Esophagus mucosa (tissue), 1 donor: ENCODE results near the gene SPTBN1. TPM values are rescaled to one million over a fixed set of nuclear protein-coding genes. Genes with fewer than 3 reads are reported as not detected.
A peak's percentile ranks its signal among the peaks of the same experiment; 100 is the strongest.

Experiments used
- ATAC-seq: fragments of 200-7000 bp; cut with Tn5 transposase; one replicate; pipeline ENCODE4 v1.9.1; 2020
- total RNA-seq: library from RNA; stranded (reverse); gene quantifications from one replicate; pipeline ENCODE4 v1.2.4, GENCODE V29; 2023
- donor health status: DM: yes; HTN: yes; CAD: no.

The SPTBN1 gene
- total RNA-seq, 1 donor from 2014 or later, result 77.2 TPM

DNA sequence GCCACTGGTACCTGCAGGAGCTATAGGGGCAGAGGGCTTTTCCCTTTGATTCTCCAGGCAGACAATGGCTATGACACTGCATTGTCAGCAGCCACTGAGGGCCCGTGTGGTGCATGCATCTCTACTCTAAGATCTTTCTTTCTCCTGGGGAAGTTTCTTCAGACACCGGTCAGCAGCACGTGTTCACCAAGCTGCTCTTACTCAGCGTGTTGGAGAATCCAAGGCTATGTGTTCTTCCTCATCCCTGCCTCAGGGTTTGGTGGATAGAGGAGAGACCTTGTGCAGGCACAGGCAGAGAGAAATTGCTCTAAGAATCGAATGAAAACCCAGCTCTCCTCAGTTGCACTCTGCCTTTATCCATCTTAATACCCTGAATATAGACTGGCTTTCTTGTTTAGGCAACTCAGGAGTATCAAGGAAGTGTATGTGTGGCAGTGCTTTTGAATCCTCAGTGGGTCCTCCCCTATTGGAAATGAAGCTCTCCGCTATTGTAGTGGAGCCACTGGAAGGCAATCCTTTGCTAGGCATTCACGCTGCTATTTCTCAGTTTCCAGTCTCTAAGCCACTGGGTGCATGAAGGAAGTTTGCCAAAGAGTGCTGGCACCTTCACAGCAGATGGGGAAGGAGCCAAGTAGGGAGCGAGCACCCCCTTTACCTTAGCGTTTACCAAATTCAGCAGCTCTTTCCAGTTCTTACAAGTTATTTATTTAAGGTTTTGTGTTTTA, 180.4 kb downstream of the SPTBN1 start:
- no peak for ATAC-seq

DNA sequence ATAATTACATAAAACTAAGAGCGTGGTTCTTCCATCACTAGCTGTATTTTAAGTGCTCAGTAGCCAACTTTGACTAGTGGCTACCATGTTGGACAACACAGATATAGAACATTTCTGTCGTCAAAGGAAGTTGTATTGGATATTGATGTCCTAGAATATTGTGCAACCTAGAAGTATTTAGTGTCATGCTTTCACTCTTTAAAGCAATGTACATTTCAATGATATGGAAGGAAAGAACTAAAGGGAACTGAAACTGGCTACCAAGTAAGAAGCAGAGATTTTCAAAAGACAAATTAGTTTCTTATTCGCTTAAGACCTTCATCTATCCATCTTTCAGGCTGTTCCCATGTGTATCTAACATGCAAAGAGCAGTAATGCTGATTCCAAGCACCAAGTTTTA, 182.0 kb downstream of the SPTBN1 start:
- no peak for ATAC-seq

DNA sequence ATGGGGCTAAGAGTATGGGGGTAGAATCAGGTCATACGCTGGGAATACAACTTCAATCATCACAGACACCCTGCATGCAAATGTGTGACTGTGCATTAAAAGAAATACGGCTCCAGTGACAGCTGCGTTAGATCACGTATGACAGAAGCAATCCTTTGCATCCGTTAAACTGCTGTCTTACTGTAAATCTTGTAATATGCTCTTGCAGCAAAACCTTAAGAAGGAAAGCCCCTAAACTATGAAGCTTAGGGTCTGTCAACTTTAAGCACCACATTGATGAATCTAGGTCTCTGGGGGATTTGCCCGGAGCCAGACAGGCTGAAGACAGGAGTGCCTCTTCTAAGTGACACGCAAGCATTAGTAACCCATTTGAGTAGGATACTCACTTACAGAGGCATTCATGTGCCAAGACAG, 182.7 kb downstream of the SPTBN1 start:
- no peak for ATAC-seq

DNA sequence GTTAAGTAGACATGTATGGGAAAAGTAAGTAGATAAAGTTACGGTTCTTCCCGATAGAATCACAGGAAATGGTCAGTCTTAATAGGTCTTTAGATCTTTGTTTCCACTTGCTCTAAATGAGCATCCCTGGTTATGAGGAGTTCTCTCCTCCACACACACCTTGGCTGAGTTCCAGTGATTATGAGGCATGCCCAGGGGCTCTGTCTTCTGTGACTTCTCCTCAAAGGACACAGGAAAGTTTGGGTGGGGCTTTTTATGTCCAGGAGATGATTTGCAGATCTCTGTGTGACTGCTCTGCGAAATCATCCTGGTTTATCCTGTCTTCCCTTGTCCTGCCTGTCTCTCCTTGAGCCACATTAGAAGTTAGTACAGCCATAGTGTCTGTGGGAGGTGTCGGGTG, 183.5 kb downstream of the SPTBN1 start:
- no peak for ATAC-seq

DNA sequence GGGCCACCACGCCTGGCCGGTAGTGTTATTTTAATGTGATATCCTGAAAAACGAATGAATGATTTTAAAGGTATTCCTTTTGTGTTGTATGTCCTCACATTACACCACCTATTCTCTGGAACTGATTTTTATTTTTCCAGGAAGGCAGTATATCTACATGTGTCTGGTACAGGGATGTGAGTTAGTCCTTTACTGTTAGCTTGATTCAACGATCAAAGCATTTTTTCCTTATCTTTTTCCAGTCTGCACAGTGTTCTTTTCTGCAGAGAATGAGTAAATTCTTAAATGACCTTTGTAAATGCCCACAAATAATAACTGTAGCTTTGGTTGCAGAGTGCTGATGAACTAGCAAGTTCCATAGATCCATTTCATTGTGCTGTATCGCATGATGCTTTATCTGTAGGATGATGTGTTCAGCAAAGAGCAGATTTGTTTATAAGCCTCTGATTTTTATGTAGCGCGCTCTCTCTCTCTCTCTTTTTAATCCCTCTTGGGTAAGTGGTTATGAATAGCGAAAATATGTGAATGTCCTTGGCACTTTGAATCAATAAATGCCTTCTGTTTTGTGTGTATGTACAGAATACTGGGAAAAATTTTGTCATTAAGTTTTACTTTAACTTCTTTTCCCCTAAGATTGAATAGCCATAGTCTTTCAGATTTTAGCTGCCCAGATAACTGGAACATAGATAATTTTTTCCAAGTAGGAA, 184.9 kb downstream of the SPTBN1 start:
- no peak for ATAC-seq

DNA sequence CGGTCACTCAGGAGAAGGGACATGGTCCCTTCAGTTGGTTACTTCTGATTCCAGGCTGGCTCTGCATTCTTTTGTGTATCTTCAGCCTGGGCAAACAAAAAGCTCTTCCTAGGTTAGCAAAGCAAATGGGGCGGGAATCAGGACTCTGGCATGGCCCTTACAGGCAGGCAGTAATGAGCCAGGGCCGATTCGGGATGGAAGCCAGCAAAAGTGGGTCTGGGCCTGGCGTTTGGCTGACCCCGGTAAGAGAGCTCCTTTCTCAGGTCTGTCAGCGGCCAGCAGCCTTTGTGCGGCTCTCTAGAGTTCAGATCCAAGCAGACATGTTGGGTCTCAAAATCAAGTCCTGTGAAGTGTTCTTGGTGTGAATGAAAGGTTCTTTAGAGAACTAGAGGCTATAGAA, 185.9 kb downstream of the SPTBN1 start:
- ATAC-seq, result no peak

DNA sequence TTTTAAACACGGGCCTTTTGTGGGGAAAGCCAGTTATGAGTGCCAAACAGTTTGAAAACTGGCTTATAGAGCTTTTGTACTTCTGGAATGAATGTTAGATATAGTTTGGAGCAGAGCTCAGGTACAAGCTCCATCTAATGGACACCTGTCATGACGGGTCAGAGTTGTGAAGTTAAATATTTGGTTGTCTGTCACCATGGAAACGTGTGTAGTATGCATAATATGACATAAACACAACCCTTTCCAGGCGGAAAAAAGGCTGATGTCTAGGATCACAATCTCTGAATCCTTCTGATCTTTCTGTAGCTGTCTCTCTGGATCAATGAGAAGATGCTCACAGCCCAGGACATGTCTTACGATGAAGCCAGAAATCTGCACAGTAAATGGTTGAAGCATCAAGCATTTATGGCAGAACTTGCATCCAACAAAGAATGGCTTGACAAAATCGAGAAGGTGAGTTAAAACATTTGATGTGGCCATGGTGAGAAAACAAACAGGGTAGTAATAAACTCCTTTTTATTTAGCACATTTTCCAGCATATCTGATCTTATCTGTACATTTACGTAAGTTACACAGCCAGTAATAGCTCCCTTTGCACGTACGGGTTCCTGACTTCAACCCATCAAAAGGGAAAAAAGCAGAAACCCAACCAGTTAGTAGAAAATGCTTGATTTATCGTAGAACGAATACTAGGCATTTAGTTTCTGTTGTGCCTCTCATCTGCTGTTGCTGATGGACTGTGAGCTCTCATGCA, 186.7 kb downstream of the SPTBN1 start:
- ATAC-seq, result no peak

DNA sequence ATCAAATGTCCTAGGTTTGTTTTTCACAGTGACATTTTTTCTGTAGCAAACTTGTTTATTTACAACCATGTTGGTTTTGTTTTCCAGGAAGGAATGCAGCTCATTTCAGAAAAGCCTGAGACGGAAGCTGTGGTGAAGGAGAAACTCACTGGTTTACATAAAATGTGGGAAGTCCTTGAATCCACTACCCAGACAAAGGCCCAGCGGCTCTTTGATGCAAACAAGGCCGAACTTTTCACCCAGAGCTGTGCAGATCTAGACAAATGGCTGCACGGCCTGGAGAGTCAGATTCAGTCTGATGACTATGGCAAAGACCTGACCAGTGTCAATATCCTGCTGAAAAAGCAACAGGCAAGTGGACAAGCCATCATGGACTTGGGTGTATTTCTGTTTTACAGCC, 188.1 kb downstream of the SPTBN1 start:
- no peak for ATAC-seq

DNA sequence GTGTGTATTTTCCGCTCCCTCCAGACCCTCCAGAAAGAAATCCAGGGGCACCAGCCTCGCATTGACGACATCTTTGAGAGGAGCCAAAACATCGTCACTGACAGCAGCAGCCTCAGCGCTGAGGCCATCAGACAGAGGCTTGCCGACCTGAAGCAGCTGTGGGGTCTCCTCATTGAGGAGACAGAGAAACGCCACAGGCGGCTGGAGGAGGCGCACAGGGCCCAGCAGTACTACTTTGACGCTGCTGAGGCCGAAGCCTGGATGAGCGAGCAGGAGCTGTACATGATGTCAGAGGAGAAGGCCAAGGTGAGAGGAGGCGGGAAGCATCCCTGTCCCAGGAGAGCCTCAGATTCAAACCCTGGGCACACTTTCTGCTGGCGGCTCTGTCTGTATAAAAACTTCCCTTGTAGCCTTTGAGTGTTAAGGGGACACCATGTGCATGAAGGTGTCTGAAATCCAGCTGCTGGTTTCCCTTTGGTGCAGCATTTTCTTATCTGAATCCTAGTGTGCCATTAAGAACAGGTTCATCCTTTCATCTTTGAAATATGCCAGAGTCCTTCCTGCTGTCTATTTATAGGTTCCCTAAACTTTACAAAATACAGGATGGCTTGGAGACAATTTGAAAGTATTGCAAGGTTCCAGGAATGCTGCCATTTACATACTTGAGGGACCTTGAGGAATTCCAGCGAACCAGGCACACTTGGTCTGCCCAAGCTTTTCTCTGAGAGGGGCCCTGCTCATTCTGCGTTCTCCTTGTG, 190.2 kb downstream of the SPTBN1 start:
- ATAC-seq, result no peak

DNA sequence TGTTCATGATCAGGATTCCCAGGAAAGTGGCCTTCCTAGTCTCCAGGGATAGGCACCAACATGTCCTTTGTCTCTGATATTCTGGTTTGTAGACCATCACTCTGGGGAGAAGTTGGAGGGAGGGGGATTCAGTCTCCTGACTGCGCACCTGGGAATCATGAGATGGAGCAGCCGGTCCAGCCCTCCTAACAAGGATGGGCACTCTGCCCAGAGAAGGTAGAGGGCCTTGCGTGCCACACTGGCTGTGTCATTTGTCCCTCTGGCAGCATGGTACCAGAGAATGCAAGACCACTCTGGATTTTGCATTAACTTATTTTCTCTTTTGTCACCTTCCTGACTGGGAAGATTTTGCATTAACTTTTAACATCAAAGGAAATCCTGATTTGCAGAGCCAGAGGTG, 192.1 kb downstream of the SPTBN1 start:
- ATAC-seq, result no peak

DNA sequence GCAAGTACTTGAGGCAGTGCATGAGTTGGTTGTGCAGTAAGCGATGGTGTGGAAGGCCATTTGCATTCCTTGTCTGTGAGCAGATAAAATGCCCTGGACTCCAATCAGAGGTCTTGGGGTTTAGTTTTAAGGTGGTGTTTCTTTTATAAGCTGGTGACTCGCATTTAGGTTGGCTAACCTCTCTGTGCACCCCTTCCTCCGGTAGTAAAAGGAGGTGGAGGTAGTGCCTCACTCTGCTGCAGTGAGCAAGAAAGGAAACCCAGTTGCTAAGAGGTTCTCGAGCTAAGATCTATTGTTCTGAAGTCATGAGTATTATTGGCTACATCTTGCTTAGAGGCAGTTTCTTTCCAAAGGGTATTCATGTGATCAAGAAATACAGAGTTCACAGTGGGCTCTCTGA, 193.1 kb downstream of the SPTBN1 start:
- ATAC-seq, result no peak

DNA sequence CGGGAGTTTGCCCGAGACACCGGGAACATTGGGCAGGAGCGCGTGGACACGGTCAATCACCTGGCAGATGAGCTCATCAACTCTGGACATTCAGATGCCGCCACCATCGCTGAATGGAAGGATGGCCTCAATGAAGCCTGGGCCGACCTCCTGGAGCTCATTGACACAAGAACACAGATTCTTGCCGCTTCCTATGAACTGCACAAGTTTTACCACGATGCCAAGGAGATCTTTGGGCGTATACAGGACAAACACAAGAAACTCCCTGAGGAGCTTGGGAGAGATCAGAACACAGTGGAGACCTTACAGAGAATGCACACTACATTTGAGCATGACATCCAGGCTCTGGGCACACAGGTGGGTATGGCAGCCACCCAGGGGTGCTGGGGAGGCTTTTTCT, 193.5 kb downstream of the SPTBN1 start:
- ATAC-seq, result no peak

DNA sequence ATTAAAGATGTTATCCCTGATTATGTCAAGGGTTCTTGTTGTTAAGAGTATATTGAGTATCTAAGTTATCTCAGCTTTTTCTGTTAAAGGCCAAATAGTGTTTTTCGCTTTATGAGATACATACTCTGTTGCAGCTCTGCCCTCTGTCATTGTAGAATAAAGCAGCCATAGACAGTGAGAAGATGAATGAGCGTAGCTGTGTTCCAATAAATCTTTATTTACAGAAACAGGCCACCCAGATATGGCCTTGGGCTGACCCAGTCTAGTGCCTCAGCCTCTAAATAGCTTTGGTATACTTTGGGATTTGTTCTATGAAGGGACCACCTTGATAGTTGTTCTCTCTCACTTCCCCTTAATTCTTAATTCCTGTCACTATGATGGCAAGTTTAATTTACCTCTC, 194.5 kb downstream of the SPTBN1 start:
- no peak for ATAC-seq

DNA sequence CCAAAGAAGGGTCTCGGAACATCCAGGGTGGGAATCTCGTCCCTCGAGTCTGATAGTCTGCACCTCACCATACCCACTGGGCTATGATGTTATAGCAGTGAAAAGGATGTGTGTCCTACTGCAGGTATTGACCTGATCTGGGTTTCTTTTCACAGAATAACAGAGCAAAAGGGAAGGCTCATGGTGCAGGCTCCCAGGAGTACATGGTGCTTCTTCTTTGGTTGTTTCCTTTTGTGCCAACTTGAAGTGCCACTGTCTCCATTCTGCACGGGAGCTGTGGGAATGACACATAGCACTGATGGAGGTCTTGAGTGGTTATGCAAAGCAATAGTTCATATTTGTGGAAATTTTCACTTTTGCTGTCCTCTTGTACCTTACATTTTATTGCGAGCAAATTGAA, 195.2 kb downstream of the SPTBN1 start:
- ATAC-seq, result no peak

DNA sequence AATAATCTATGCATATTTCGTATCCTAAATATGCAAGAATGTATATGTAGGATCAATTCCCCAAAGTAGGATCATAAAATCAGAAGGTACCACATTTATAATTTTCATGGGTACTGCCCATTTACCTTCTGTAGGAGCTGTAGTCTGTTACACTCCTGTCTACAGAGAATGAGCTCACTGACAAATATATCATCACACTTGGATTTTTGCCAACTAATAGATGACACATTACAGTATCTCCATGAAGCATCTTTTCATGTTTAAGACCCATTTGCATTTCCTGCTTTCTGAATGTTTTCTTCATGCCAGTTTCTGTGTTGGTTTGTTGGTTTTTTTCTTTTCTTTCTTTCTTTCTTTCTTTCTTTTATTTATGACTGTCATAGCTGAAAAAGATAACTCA, 196.4 kb downstream of the SPTBN1 start:
- no peak for ATAC-seq

DNA sequence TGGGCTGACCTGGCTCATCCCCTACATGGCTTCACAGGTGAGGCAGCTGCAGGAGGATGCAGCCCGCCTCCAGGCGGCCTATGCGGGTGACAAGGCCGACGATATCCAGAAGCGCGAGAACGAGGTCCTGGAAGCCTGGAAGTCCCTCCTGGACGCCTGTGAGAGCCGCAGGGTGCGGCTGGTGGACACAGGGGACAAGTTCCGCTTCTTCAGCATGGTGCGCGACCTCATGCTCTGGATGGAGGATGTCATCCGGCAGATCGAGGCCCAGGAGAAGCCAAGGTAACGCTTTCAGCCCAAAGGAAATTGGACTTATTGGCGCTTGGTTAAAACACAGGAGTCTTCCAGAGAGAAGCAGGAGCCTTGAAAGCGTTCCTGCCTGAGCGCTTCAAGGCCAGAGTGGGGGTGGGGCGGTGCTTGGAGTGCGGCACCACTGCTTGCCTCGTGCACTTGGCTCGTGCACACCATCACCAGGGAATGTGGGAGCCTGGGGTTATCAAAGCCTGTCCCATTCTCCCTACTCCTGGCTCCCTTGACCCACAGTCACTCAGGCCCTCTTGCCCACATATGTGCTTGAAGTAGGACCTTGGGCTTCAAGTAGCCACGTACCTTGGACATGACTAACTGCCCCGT, 197.6 kb downstream of the SPTBN1 start:
- ATAC-seq, result no peak

DNA sequence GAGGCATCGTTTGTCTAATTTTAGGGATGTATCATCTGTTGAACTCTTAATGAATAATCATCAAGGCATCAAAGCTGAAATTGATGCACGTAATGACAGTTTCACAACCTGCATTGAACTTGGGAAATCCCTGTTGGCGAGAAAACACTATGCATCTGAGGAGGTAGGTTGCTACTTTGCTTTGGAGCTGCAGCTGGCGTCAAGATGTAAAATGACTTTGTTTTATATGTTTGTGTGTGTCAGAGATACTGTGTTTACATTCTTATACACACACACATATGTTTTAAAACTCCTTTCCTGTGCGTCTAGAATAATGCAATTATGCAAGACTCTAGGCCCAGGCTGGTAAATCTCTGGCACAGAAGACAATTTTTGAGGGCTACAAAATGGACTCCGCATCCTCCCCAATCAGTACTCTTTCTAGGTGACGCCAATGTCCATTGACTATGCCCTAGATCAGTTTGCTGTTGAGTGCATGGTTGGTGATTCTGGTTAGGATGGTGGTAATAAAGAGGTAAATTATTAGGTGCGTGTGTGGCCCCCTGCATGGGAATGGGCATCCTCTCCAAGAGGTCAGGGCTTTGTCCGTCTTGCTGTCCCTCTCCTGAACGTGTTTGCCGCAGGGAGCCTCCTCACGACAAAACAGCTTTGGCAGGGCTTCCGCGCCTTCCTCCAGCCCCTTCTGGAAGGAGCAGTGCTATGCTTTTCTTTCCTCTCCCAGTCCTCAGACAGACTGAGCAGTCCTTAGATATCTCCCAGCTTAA, 199.1 kb downstream of the SPTBN1 start:
- ATAC-seq, result no peak

DNA sequence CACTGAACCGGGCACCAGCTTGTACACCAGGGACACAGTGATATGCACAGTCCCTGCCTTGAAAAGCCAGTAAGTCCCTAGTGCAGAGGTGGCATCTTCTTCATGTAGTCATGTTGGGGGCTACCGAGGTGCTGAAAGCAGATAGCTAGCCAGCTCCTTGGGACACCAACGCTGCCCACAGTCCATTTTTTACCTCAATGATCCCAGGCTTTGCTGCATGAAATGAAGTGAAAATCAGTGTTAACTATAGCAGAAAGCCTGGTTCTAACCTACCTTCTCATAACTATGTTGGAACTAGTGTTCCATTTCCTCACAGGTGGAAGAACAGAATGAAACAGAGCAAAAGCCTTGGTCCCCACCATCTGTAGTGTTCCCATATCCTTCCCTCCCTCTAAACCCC, 200.7 kb downstream of the SPTBN1 start:
- no peak for ATAC-seq

DNA sequence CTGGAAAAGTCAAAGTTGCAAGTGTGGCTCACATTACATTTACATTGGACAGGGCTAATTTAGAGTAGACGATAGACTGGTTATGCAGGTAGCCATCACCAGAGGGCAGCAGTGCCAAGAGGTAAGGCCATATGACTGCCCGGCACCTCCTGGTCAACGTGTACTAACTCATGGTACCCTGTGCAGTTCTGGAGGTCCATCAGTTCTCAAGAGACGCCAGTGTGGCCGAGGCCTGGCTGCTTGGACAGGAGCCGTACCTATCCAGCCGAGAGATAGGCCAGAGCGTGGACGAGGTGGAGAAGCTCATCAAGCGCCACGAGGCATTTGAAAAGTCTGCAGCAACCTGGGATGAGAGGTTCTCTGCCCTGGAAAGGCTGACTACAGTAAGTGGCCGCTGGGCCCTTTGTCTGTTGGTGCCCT, 201.5 kb downstream of the SPTBN1 start:
- ATAC-seq, result peak; percentile 79

DNA sequence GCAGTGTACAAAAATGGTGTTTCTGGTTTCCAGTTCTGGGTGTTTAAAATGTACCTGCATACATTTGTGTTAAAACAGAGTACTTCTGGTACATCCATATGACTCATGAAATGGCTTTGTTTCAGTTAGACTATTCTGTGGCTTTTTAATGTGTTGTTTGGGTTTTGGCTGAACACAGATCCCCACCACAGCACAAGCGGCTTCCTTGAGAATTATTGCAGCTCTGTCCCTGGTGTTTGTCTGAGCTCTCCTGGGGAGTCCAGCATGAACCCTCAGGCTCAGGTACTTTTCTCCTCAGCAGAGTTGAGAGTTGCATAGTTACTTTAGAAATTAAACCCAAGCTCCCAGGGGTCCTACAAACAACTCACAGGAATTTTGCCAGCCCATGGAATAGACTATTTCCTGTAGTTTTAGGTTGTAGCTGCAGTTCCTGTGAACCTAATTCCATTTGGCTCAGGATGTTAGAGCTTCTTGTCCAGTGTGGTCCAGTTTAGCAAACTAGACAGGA, 202.5 kb downstream of the SPTBN1 start:
- ATAC-seq, result no peak

DNA sequence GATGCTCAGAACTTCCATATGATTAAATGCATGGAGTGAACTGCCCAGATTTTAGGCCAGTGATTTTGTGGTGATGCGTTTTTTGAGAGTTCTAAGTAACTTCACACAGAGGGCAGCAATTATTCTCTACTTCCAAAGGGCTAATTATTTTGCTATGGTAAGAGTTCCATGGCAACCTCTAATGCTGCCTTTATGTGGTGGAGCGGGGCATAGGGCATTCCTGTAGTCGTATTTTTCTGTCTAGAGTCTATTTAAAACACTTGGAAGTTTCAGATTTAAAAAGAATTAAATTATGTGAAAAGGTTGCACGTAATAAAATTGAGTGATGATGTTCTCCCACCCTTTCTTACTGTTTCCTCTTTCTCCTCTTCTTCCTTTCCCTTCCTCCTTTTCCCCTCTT, 203.4 kb downstream of the SPTBN1 start:
- ATAC-seq, result no peak
